D721Med (cell line): ENCODE results near the gene SIAH1.

ENCODE experiments used
- DNase-seq: peaks from one replicate; pipeline ENCODE4 v3.0.0; 2011; ENCODE audit warnings: low spot score; ENCODE audit not compliant: insufficient read length
- FAIRE-seq: peaks from 2 replicates; lab custom pipeline; 2011; peaks lifted over from hg19 to GRCh38; lab: Jason Lieb, UNC
- TF ChIP-seq, protein P1 (sequence below): IDR thresholded peaks from 2 replicates; pipeline ENCODE4 v1.5.1; 2012; ENCODE audit warnings: mild to moderate bottlenecking, control low read depth; ENCODE audit not compliant: insufficient read depth; ENCODE audit errors: missing control alignments

The SIAH1 gene

DNA sequence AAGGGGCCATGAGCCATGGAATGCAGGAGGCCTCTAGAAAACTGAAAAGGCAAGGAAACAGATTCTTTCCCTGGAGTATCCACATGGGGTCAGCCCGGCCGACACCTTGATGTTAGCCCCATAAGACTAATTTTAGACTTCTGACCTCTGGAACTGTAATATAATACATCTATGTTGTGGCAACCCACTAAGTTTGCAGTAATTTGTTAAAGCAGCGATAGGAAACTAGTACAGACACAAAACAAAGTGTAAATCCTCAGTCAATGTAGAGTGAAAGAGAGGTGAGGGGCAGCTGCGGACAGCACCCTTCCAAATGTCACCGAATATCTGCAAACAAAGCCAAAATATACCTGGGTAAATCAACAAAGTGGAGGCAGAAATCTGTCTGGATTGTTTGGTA is 7.2 kb upstream of the SIAH1 start:
- FAIRE-seq (no peak), DNase-seq (no peak)
- TF ChIP-seq, protein P1, sequence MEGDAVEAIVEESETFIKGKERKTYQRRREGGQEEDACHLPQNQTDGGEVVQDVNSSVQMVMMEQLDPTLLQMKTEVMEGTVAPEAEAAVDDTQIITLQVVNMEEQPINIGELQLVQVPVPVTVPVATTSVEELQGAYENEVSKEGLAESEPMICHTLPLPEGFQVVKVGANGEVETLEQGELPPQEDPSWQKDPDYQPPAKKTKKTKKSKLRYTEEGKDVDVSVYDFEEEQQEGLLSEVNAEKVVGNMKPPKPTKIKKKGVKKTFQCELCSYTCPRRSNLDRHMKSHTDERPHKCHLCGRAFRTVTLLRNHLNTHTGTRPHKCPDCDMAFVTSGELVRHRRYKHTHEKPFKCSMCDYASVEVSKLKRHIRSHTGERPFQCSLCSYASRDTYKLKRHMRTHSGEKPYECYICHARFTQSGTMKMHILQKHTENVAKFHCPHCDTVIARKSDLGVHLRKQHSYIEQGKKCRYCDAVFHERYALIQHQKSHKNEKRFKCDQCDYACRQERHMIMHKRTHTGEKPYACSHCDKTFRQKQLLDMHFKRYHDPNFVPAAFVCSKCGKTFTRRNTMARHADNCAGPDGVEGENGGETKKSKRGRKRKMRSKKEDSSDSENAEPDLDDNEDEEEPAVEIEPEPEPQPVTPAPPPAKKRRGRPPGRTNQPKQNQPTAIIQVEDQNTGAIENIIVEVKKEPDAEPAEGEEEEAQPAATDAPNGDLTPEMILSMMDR, result no peak

DNA sequence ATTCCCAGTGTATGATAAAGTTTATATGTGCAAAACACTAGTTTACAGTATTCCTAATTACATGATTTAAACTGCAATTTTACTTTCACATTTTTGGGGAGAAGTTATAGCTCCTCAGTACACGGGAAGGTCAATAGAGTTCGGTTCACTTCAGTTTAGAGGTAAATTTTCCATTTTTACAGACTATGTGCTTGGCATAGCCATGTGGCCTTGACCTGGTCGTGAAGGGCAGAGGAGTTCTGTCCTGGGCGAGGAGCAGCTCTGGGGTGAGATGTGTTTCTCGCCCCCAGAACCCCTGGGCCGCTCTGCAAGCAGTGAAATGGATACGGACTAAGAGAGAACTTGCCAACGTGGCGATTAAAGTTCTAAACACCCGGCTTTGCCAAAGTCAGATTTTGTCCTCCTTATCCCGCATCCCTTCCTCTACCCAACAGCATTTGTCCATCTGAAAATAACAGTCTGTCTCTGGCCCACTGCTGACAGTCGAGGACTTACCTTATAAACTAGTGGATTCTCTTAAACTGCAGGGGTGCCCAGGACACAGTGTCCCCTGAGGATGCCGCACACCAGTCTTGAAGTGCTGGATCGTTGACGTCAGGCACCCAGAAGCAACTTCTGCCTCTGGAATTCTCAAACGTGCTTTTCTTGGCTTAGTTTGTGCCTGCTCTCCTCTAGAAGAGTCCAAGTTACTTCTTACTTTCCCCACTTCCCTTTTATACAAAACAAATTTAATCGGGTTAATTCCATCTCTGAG is 1.5 kb upstream of the SIAH1 start:
- DNase-seq (no peak), FAIRE-seq (no peak)
- TF ChIP-seq, protein P1, result no peak

DNA sequence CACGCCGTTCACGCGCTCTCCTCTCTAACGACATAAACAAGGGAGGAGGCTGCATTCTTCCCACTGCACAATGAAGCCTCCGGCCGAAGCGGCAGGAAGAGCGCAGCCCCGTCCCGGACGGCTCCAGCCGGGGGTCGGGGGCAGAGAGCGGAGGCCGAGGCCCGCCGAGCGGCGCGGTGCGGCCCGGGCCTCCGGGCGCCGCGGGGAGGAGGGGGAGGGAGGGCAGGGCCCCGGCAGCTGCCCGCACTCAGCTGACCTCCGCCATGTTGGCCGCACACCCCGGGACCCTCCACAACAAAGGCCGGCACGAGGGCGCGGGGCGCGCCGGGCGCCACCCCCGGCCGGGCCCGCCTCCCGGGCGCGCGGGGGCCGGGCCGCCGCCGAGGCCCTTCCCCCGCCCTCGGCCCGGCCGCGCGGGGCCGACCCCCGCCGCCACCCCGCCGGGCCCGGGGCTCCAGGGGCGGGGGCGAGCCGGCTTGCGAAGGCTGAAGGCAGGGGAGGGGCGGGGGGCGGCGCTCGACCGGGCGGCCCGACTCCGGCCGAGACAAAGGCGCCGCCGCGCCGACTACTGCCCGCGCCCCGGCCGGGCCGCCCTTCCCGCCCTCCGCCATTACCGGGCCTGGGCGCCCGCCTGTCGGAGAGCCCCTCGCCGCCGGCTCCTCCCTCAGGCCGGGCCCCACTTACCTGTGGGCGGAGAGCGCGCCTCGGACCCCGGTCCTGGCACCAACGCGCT is 527 bp downstream of the SIAH1 start:
- TF ChIP-seq, protein P1, result no peak
- FAIRE-seq (no peak), DNase-seq (no peak)

DNA sequence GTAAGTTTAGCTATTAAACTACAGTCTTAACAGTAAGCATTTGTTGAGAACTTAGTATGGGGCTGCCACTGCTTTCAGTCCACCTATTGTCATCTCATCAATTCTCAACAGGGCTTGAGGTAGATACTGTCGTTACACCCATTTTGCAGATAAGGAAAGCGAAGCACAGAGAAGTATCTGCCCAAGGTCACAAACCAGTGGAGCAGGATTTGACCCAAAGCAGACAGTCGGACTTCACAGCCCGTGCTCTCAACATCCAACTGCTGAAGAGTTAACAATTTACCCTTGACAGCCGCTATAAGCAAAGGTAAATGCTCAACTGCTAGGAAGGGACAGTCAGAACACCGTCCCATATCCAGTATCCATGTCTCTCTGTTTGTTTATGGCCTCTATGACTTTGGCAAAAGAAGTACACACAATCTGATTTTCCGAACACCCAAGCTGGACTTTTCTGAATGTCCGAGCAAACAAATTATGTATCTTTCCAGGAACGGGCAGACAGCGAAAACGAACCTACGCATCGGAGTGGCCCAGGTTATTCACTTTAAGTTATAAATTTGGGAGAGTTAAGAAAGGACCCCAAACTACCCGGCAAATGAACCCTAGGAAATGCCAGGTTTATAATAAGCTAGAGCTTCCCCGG is 1.2 kb downstream of the SIAH1 start:
- TF ChIP-seq, protein P1, result no peak
- DNase-seq, result no peak
- no peak for FAIRE-seq

DNA sequence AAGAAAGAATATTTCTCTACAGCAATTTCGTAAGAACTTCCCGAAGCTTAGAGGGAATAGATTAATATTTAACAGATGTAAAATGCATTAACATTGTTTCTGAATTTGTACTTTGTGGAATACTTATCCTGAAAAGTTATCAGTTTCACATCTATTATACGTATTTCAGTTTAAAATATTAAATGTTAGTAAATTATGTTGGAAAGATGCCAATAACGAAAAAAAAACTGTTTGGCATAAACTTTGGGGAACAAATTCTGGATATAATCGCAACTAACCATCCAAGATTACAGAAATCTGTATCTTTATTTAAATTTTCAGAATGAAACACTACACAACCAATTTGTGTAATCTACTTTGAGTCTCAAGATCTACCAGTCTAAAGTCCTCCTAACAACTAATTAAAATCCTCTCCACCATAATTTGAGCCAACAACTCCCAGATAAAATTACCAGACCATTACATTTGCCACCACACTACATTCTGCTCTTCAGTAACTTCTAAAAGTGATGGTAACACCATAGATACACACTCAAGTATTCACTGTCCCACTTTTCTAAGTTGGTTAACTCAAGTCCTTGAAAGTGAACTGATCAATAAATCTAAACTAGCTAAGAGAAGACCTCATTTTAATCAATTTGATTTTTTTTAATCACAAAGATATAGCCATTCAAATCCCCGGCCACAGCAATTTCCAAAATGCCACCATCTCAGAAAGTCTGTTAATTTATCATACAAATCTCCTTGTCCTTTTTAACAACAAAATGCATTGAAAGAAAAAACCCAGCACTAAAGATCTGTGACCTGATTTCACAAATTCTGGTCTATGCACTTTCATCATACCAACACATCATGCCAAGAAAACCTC is 2.0 kb downstream of the SIAH1 start:
- DNase-seq, result no peak
- no peak for FAIRE-seq
- TF ChIP-seq, protein P1, result no peak

DNA sequence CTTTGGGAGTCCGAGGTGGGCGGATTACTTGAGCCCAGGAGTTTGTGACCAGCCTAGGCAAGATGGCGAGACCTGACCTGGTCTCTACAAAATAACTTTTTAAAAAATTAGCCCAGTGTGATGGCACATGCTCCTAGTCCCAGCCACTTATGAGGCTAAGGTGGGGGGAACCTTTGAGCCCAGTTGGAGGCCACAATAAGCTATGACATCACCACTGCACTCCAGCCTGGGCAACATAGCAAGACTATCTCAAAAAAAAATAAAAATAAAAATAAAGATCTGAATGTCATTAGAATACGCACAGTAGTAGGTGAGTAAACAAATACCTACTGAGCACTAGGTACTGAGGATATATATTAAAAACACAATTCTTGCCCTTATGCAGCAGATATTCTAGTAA is 3.1 kb downstream of the SIAH1 start:
- DNase-seq (no peak), FAIRE-seq (no peak)
- TF ChIP-seq, protein P1, result no peak
